Mucosa of stomach (tissue), 1 donor: ENCODE results near the gene PRSS16.

Experiments used
- H3K27me3 ChIP-seq: one replicate; pipeline ENCODE4 v1.7.0; 2013; ENCODE audit warnings: mild to moderate bottlenecking, low read length; ENCODE audit not compliant: control insufficient read depth, insufficient read depth
- H3K36me3 ChIP-seq: one replicate; pipeline ENCODE4 v1.7.0; 2013; ENCODE audit warnings: low read length; ENCODE audit not compliant: control insufficient read depth, insufficient read depth
- H3K4me1 ChIP-seq: one replicate; pipeline ENCODE4 v1.7.0; 2013; ENCODE audit warnings: mild to moderate bottlenecking, low read length; ENCODE audit not compliant: control insufficient read depth, insufficient read depth
- H3K4me3 ChIP-seq: one replicate; pipeline ENCODE4 v1.7.0; 2013; ENCODE audit warnings: low read length
- H3K9ac ChIP-seq: one replicate; pipeline ENCODE4 v1.7.0; 2013; ENCODE audit warnings: mild to moderate bottlenecking, low read length, moderate library complexity
- H3K9me3 ChIP-seq: one replicate; pipeline ENCODE4 v1.7.0; 2013; ENCODE audit warnings: mild to moderate bottlenecking, low read length, moderate library complexity; ENCODE audit not compliant: control insufficient read depth
- donor health status: Pancreatic carcinoma.

Gene PRSS16

DNA sequence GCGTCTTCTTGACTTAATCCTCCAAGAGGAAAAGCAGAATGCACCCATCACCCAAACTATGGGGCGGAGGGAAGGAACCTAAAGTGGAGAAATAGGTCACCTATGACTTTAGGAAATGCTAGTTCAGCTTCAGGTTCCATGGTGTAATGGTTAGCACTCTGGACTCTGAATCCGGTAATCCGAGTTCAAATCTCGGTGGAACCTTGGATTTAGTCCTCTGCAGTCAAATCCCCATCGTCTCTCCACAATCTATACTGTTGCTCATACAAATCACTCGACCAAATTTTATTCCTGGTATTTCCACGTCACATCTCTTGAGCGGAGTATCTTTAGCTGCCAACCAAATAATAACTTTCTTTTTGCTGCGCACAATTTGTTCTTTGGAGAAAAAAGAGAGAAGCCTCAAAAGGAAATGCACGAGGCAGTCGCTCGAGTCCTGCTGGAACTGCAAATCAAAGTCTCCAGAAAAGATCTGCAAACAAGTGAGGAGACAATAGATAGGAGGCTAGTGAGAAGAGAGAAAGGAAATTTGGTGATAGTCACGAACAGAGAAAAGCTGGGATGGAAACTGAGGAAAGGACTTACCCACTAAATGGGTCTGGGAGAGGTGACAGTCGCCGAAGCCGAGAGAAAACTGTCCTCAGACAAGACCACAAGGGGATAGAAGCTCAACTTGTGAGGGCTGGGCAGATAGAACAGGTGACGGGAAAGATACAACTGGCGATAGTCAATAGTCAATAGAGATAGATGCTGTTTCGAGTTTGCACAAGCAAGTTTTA is 48.0 kb downstream of the PRSS16 start:
- no peaks in the 10 kb centered on the region for H3K9me3 ChIP-seq

DNA sequence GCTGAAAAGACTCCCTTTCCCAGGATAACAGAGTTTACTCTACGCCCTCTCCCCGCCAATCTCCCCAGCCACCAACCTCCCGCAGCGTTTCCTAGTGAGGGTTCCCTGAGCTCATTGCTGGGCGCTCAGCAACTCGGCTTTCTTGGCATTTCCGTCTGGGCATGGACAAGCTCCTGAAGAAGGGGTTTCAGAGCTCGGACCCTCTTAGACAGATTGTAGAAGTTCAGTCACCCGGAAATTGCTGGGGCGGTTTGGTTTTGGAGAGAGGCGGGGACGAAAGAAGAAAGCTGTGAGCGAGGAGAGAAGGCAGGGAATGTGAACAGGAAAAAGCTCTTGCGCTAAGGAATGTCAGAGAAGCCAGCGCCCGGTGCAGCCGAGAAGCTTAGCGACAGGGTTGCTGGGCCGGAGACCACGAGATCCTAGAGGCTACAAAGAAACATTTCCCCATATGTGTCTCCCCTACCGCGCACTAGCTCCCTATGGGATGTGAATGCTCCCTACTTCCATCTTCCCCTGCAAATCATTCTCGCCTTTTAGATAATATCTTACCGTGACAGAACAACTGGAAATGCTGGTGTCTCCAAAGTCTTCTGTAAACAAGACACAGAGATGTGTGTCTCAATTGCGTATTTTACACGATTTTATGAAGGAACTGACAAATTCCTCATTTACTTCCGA is 48.7 kb downstream of the PRSS16 start:
- Histone ChIP-seq H3K4me3 (no peak overlapping the region), H3K36me3 (no peaks in the 10 kb centered on the region), H3K9ac (no peak overlapping the region), H3K27me3 (peaks cover 61% of the 10 kb centered on the region), H3K9me3 (no peaks in the 10 kb centered on the region), H3K4me1 (no peaks in the 10 kb centered on the region)

More for the DNA sequence above, 48.0 kb downstream of the PRSS16 start:
- no peaks in the 10 kb centered on the region for H3K4me1 ChIP-seq
- H3K27me3 ChIP-seq, result peaks cover 68% of the 10 kb centered on the region
- H3K4me3 ChIP-seq, result no peak overlapping the region
- no peaks in the 10 kb centered on the region for H3K36me3 ChIP-seq
- no peak overlapping the region for H3K9ac ChIP-seq

DNA sequence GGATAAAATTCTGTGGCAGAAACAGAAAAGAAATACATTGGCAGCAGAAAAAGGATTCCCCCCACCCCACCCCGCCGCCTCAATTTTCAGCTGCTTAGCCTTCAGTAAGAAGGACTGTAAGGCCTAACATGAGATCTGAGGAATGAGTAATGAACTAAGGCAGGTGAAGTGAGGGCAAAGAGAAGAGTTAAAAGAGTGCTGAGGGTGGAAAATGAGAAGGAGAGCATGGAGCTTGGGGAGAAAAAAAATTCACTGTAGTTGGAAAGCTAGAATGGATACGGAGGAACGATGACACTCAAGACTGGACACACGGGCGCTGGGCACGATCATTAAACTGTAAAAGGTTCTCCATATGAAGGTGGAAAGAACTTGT is 50.0 kb downstream of the PRSS16 start:
- Histone ChIP-seq H3K4me1 (no peaks in the 10 kb centered on the region), H3K9me3 (no peaks in the 10 kb centered on the region), H3K27me3 (peaks cover 60% of the 10 kb centered on the region), H3K9ac (no peak overlapping the region), H3K4me3 (no peak overlapping the region), H3K36me3 (no peaks in the 10 kb centered on the region)

DNA sequence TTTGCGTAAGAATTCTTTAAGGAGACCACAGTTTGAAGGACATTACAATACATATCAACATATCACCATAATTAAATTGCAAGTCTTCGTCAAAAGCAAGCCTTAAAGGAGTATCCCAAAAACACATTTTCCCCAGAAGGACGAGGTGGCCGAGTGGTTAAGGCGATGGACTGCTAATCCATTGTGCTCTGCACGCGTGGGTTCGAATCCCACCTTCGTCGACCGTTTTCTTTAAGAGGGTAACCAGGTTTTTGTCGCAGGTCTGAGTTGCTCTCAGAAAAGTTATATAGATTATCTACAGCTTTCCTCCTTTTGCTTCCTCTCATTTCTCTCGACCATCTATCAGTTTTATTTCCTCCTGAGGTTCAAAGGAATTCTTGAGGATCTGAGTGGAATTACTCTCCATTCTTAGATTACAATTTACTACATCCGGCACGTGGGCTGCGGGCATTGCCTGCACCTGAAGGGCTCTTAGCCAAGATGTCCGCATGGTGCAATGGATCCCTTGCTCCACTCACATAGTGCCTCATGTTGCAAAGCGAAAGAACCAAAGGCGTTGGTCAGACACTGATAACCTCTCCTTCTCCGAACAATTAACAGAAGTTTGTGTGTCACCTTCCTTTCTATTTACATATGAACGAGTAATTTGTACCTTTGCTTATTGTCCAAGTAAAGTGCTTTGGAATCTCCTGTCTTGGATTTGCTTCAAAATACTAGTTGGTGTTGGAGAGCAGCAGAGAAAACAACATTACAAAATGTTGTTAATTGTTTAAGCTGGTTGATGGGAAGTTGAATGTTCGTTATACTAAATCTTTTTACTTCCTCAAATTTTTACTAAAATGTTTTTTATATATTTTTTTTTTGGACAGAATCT is 50.6 kb downstream of the PRSS16 start:
- H3K4me3 ChIP-seq, result no peak overlapping the region
- H3K4me1 ChIP-seq, result no peaks in the 10 kb centered on the region
- H3K9me3 ChIP-seq, result no peaks in the 10 kb centered on the region
- no peak overlapping the region for H3K9ac ChIP-seq
- H3K36me3 ChIP-seq, result no peaks in the 10 kb centered on the region
- peaks cover 65% of the 10 kb centered on the region for H3K27me3 ChIP-seq

DNA sequence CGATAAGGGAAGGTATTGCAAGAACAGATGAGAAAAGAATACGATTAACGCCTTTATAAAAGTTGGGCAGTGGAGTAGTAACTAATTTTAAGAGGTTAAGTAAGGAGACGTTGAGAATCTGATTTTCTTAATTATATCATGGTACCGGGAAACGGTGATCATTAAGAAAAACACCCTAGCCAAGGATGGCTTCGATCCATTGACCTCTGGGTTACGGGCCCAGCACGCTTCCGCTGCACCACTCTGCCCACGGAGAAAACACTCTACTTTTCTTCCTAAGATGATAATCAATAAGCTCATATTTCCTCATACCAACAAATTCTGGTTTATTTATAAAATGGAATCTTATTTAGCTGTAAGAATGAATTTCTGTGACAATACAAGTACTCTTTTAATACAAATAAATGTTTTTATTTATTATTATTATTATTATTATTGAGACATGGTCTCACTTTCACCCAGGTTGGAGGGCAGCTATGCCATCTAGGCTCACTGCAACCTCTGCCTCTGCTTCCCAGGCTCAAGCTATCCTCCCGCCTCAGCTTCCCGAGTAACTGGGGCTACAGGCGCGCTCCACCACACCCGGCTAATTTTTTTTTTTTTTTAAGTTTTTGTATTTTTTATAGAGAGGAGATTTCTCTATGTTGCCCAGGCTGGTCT is 56.2 kb downstream of the PRSS16 start:
- Histone ChIP-seq H3K27me3 (peaks cover 22% of the 10 kb centered on the region), H3K4me3 (no peak overlapping the region), H3K9me3 (no peaks in the 10 kb centered on the region), H3K9ac (no peak overlapping the region), H3K36me3 (no peaks in the 10 kb centered on the region), H3K4me1 (no peaks in the 10 kb centered on the region)
